HepG2 (cell line): ENCODE data around the gene SKI. TPM values are rescaled to one million over a fixed set of nuclear protein-coding genes. Genes with fewer than 3 reads are reported as not detected.

ENCODE experiments used
- AKAP8 ChIP-seq: sonication (generic); formaldehyde crosslinking; IDR thresholded peaks from 2 replicates; pipeline ENCODE4 v1.5.1; 2020; ENCODE audit warnings: mild to moderate bottlenecking, missing genetic modification reagents
- BCL6 ChIP-seq: IDR thresholded peaks from 2 replicates; pipeline ENCODE4 v1.6.1; 2016; ENCODE audit warnings: missing genetic modification reagents, missing compliant biosample characterization
- CENPX ChIP-seq: sonication (generic); formaldehyde crosslinking; IDR thresholded peaks from 2 replicates; pipeline ENCODE4 v1.9.0; 2021; ENCODE audit warnings: mild to moderate bottlenecking, missing genetic modification reagents, moderate library complexity
- FOSL2 ChIP-seq: sonication (generic); formaldehyde crosslinking; IDR thresholded peaks from 2 replicates; pipeline ENCODE4 v1.4.0; 2020; ENCODE audit warnings: missing genetic modification reagents
- NFIC ChIP-seq: IDR thresholded peaks from 2 replicates; pipeline ENCODE4 v1.6.1; 2012; ENCODE audit warnings: mild to moderate bottlenecking, low read length, inconsistent platforms
- NPAS2 ChIP-seq: sonication (generic); formaldehyde crosslinking; IDR thresholded peaks from 2 replicates; pipeline ENCODE4 v1.8.0; 2022; ENCODE audit warnings: mild to moderate bottlenecking, missing genetic modification reagents, borderline replicate concordance
- NRL ChIP-seq: sonication (generic); formaldehyde crosslinking; IDR thresholded peaks from 2 replicates; pipeline ENCODE4 v1.5.0; 2020; ENCODE audit warnings: missing genetic modification reagents, mild to moderate bottlenecking, moderate library complexity, borderline replicate concordance
- TBX2 ChIP-seq: sonication (generic); formaldehyde crosslinking; IDR thresholded peaks from 2 replicates; pipeline ENCODE4 v1.5.0; 2020; ENCODE audit warnings: missing genetic modification reagents, mild to moderate bottlenecking, borderline replicate concordance
- ZNF460 ChIP-seq: sonication (generic); formaldehyde crosslinking; IDR thresholded peaks from 2 replicates; pipeline ENCODE4 v1.5.1; 2020; ENCODE audit warnings: missing genetic modification reagents, mild to moderate bottlenecking, borderline replicate concordance
- ZNF672 ChIP-seq: sonication (generic); formaldehyde crosslinking; IDR thresholded peaks from 2 replicates; pipeline ENCODE4 v1.8.1; 2022; ENCODE audit warnings: missing genetic modification reagents
- ZNF709 ChIP-seq: sonication (generic); formaldehyde crosslinking; IDR thresholded peaks from 2 replicates; pipeline ENCODE4 v1.5.0; 2020; ENCODE audit warnings: mild to moderate bottlenecking, missing genetic modification reagents
- ZNF780A ChIP-seq: sonication (generic); formaldehyde crosslinking; IDR thresholded peaks from 2 replicates; pipeline ENCODE4 v1.8.0; 2022; ENCODE audit warnings: mild to moderate bottlenecking, missing genetic modification reagents, moderate library complexity
- ZNF891 ChIP-seq: sonication (generic); formaldehyde crosslinking; IDR thresholded peaks from 2 replicates; pipeline ENCODE4 v1.5.0; 2020; ENCODE audit warnings: mild to moderate bottlenecking, missing genetic modification reagents
- polyA plus RNA-seq, 8 experiments: library from polyadenylated mRNA; depleted of rRNA in 3 of 8; stranded (reverse) in 7 of 8; unstranded in 1 of 8; fragments of >200 nt; fragmentation: Illumina TruSeq in 4 of 8; extraction: Trizol in 4 of 8; gene quantifications; 2 replicates each; pipeline versions ENCODE4 v1.2.1 to v1.2.3, GENCODE V29; 2011 to 2016; ENCODE audit warnings: low read depth in 4 of 8, missing spikeins in 1 of 8, mixed read lengths in 1 of 8; ENCODE audit not compliant: insufficient read depth in 1 of 8
- total RNA-seq, 5 experiments: library from RNA; depleted of rRNA; stranded (reverse); fragments of >200 nt; fragmentation: Illumina TruSeq; extraction: Trizol; gene quantifications; 2 replicates each; pipeline ENCODE4 v1.2.3, GENCODE V29; 2016; ENCODE audit warnings: low read depth in 1 of 5
- TF ChIP-seq, protein P1 (sequence below): IDR thresholded peaks from 2 replicates; pipeline ENCODE4 v1.6.1; 2016; ENCODE audit warnings: missing genetic modification reagents, missing compliant biosample characterization
- TF ChIP-seq, protein P2 (sequence below): IDR thresholded peaks from 2 replicates; pipeline ENCODE4 v1.6.1; 2012; ENCODE audit warnings: low read length, improper control_type of control experiment
- TF ChIP-seq, protein P3 (sequence below): IDR thresholded peaks from 2 replicates; pipeline ENCODE4 v1.6.1; 2016; ENCODE audit warnings: missing compliant biosample characterization, missing genetic modification reagents, borderline replicate concordance
- TF ChIP-seq, protein P4 (sequence below): sonication (generic); formaldehyde crosslinking; IDR thresholded peaks from 2 replicates; pipeline ENCODE4 v1.4.0; 2020; ENCODE audit warnings: missing genetic modification reagents
- TF ChIP-seq, protein P5 (sequence below): sonication (generic); formaldehyde crosslinking; conservative IDR thresholded peaks from 2 replicates; pipeline ENCODE4 v1.4.0; 2020; ENCODE audit warnings: mild to moderate bottlenecking, missing genetic modification reagents, moderate library complexity
- TF ChIP-seq, protein P6 (sequence below): sonication (generic); formaldehyde crosslinking; IDR thresholded peaks from 2 replicates; pipeline ENCODE4 v1.8.0; 2022; ENCODE audit warnings: mild to moderate bottlenecking, missing genetic modification reagents

Gene SKI
- total and polyA plus RNA-seq, 2 of the 13 experiments (the other 11 are each of a cell fraction or from before 2014, with no cell fraction given), result 4.7 to 6.9 TPM

DNA sequence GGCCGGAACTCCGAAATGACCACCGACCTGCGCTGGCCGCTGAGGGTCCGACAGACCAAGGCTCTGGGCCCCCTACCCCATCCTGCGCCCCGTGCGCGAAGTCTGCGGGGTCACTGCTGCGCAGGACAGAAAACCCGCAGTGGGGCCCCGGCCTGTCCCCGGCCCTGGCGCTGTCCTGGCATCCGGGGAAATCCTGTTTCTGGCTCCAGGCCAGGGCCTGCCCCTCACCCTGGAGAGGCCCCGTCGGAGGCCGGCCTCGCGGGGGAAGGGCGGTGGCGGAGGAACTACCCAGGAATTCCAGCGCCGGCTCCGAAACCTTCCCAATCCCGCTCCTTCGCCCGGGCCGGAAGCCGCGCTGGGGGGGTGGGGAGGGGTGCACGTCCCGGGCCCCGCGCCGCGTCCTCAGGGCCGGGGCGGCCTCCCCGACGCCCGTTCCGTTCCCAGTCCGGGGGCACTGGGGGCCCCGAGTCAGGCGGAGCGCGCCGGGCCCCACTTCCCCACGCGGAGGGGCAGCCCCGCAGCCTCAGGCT is 86.2 kb downstream of the SKI start (continued):
- TF ChIP-seq, protein P1, sequence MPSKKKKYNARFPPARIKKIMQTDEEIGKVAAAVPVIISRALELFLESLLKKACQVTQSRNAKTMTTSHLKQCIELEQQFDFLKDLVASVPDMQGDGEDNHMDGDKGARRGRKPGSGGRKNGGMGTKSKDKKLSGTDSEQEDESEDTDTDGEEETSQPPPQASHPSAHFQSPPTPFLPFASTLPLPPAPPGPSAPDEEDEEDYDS, result no peak
- TF ChIP-seq CENPX (no peak), NRL (CRISPR knock-in tag) (no peak), ZNF672 (CRISPR knock-in tag) (no peak), TBX2 (peak; percentile 37), BCL6 (CRISPR knock-in tag) (peak; percentile 75), ZNF780A (CRISPR knock-in tag) (no peak), AKAP8 (no peak), ZNF460 (CRISPR knock-in tag) (no peak), ZNF709 (CRISPR knock-in tag) (no peak), NFIC (no peak), NPAS2 (no peak), FOSL2 (CRISPR knock-in tag) (no peak), ZNF891 (CRISPR knock-in tag) (no peak)
- TF ChIP-seq, protein P2, sequence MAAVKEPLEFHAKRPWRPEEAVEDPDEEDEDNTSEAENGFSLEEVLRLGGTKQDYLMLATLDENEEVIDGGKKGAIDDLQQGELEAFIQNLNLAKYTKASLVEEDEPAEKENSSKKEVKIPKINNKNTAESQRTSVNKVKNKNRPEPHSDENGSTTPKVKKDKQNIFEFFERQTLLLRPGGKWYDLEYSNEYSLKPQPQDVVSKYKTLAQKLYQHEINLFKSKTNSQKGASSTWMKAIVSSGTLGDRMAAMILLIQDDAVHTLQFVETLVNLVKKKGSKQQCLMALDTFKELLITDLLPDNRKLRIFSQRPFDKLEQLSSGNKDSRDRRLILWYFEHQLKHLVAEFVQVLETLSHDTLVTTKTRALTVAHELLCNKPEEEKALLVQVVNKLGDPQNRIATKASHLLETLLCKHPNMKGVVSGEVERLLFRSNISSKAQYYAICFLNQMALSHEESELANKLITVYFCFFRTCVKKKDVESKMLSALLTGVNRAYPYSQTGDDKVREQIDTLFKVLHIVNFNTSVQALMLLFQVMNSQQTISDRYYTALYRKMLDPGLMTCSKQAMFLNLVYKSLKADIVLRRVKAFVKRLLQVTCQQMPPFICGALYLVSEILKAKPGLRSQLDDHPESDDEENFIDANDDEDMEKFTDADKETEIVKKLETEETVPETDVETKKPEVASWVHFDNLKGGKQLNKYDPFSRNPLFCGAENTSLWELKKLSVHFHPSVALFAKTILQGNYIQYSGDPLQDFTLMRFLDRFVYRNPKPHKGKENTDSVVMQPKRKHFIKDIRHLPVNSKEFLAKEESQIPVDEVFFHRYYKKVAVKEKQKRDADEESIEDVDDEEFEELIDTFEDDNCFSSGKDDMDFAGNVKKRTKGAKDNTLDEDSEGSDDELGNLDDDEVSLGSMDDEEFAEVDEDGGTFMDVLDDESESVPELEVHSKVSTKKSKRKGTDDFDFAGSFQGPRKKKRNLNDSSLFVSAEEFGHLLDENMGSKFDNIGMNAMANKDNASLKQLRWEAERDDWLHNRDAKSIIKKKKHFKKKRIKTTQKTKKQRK, result no peak
- TF ChIP-seq, protein P3, sequence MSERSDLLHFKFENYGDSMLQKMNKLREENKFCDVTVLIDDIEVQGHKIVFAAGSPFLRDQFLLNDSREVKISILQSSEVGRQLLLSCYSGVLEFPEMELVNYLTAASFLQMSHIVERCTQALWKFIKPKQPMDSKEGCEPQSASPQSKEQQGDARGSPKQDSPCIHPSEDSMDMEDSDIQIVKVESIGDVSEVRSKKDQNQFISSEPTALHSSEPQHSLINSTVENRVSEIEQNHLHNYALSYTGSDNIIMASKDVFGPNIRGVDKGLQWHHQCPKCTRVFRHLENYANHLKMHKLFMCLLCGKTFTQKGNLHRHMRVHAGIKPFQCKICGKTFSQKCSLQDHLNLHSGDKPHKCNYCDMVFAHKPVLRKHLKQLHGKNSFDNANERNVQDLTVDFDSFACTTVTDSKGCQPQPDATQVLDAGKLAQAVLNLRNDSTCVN, result no peak
- TF ChIP-seq, protein P4, sequence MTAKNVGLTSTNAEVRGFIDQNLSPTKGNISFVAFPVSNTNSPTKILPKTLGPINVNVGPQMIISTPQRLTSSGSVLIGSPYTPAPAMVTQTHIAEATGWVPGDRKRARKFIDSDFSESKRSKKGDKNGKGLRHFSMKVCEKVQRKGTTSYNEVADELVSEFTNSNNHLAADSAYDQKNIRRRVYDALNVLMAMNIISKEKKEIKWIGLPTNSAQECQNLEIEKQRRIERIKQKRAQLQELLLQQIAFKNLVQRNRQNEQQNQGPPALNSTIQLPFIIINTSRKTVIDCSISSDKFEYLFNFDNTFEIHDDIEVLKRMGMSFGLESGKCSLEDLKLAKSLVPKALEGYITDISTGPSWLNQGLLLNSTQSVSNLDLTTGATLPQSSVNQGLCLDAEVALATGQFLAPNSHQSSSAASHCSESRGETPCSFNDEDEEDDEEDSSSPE (CRISPR knock-in tag), result no peak
- TF ChIP-seq, protein P5, sequence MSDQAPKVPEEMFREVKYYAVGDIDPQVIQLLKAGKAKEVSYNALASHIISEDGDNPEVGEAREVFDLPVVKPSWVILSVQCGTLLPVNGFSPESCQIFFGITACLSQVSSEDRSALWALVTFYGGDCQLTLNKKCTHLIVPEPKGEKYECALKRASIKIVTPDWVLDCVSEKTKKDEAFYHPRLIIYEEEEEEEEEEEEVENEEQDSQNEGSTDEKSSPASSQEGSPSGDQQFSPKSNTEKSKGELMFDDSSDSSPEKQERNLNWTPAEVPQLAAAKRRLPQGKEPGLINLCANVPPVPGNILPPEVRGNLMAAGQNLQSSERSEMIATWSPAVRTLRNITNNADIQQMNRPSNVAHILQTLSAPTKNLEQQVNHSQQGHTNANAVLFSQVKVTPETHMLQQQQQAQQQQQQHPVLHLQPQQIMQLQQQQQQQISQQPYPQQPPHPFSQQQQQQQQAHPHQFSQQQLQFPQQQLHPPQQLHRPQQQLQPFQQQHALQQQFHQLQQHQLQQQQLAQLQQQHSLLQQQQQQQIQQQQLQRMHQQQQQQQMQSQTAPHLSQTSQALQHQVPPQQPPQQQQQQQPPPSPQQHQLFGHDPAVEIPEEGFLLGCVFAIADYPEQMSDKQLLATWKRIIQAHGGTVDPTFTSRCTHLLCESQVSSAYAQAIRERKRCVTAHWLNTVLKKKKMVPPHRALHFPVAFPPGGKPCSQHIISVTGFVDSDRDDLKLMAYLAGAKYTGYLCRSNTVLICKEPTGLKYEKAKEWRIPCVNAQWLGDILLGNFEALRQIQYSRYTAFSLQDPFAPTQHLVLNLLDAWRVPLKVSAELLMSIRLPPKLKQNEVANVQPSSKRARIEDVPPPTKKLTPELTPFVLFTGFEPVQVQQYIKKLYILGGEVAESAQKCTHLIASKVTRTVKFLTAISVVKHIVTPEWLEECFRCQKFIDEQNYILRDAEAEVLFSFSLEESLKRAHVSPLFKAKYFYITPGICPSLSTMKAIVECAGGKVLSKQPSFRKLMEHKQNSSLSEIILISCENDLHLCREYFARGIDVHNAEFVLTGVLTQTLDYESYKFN (CRISPR knock-in tag), result peak; percentile 40; the same call in 1 of the 2 replicates
- TF ChIP-seq, protein P6, sequence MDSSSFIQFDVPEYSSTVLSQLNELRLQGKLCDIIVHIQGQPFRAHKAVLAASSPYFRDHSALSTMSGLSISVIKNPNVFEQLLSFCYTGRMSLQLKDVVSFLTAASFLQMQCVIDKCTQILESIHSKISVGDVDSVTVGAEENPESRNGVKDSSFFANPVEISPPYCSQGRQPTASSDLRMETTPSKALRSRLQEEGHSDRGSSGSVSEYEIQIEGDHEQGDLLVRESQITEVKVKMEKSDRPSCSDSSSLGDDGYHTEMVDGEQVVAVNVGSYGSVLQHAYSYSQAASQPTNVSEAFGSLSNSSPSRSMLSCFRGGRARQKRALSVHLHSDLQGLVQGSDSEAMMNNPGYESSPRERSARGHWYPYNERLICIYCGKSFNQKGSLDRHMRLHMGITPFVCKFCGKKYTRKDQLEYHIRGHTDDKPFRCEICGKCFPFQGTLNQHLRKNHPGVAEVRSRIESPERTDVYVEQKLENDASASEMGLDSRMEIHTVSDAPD (CRISPR knock-in tag), result no peak
